Panc1 (cell line): Measurements from ENCODE around the gene SIL1.

Source experiments
- POLR2AphosphoS5 ChIP-seq: IDR thresholded peaks from 2 replicates; pipeline ENCODE4 v1.6.1; 2012; ENCODE audit warnings: mild to moderate bottlenecking, low read depth, low read length, moderate library complexity
- TF ChIP-seq, protein P1 (sequence below), 2 experiments: IDR thresholded peaks; 2 replicates each; pipeline ENCODE4 v1.6.1; 2011 to 2012; ENCODE audit warnings: low read depth in 2 of 2, control low read depth in 1 of 2, low read length in 1 of 2, mild to moderate bottlenecking in 1 of 2, moderate library complexity in 1 of 2; ENCODE audit not compliant: insufficient read depth in 1 of 2

- TF ChIP-seq, protein P1, sequence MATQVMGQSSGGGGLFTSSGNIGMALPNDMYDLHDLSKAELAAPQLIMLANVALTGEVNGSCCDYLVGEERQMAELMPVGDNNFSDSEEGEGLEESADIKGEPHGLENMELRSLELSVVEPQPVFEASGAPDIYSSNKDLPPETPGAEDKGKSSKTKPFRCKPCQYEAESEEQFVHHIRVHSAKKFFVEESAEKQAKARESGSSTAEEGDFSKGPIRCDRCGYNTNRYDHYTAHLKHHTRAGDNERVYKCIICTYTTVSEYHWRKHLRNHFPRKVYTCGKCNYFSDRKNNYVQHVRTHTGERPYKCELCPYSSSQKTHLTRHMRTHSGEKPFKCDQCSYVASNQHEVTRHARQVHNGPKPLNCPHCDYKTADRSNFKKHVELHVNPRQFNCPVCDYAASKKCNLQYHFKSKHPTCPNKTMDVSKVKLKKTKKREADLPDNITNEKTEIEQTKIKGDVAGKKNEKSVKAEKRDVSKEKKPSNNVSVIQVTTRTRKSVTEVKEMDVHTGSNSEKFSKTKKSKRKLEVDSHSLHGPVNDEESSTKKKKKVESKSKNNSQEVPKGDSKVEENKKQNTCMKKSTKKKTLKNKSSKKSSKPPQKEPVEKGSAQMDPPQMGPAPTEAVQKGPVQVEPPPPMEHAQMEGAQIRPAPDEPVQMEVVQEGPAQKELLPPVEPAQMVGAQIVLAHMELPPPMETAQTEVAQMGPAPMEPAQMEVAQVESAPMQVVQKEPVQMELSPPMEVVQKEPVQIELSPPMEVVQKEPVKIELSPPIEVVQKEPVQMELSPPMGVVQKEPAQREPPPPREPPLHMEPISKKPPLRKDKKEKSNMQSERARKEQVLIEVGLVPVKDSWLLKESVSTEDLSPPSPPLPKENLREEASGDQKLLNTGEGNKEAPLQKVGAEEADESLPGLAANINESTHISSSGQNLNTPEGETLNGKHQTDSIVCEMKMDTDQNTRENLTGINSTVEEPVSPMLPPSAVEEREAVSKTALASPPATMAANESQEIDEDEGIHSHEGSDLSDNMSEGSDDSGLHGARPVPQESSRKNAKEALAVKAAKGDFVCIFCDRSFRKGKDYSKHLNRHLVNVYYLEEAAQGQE (IDR thresholded peaks at IDR 0.05; ENCODE audit: insufficient read depth in 1 of 2, low read depth in 2 of 2, low read length in 1 of 2), result no peak
- TF ChIP-seq POLR2AphosphoS5, result no peak
Measured at GRCh38 chr5:139158791-139159190, 39.4 kb downstream of the SIL1 start.
